EH (cell line): Measurements from ENCODE around the gene LNX1.
"Not testable (repeated sequence)": the region's sequence is repeated elsewhere in the genome, so short reads cannot be mapped to it uniquely, and the experiment has no call there.

Experiments
- DNase-seq: peaks from one replicate; pipeline ENCODE4 v3.0.0-alpha.2; 2015; ENCODE audit warnings: low read depth

LNX1 gene

GRCh38 chr4:53463340-53463739 is 127.9 kb downstream of the LNX1 start:
- DNase-seq, result peak; percentile 16

- DNase-seq, result peak; percentile 35
Observed at GRCh38 chr4:53461244-53461643, 130.0 kb downstream of the LNX1 start.

- DNase-seq, result peak; percentile 74
Observed at GRCh38 chr4:53459548-53459947, 131.7 kb downstream of the LNX1 start.

GRCh38 chr4:53456178-53456577 is 135.1 kb downstream of the LNX1 start:
- no peak for DNase-seq

GRCh38 chr4:53455766-53456165 is 135.5 kb downstream of the LNX1 start:
- DNase-seq, result peak; percentile 30

- DNase-seq, result peak; percentile 46
Observed at GRCh38 chr4:53453385-53453784, 137.9 kb downstream of the LNX1 start.

GRCh38 chr4:53450773-53451172 is 140.5 kb downstream of the LNX1 start:
- DNase-seq, result peak; percentile 53

- DNase-seq, result no peak
Observed at GRCh38 chr4:53444954-53445353, 146.3 kb downstream of the LNX1 start.

- DNase-seq, result no peak
Observed at GRCh38 chr4:53441564-53441963, 149.7 kb downstream of the LNX1 start.

GRCh38 chr4:53436251-53436650 is 155.0 kb downstream of the LNX1 start:
- peak; percentile 4 for DNase-seq

GRCh38 chr4:53432528-53433424 is 158.5 kb downstream of the LNX1 start:
- no peak for DNase-seq

- no peak for DNase-seq
Observed at GRCh38 chr4:53431052-53431451, 160.2 kb downstream of the LNX1 start.

- DNase-seq, result no peak
Observed at GRCh38 chr4:53427366-53427765, 163.9 kb downstream of the LNX1 start.

- peak; percentile 6 for DNase-seq
Observed at GRCh38 chr4:53424280-53424679, 167.0 kb downstream of the LNX1 start.

- DNase-seq, result no peak
Observed at GRCh38 chr4:53422367-53422766, 168.9 kb downstream of the LNX1 start.

- no peak for DNase-seq
Observed at GRCh38 chr4:53421791-53422190, 169.5 kb downstream of the LNX1 start.

GRCh38 chr4:53419208-53419607 is 172.1 kb downstream of the LNX1 start:
- no peak for DNase-seq

GRCh38 chr4:53409479-53409878 is 181.8 kb downstream of the LNX1 start:
- DNase-seq, result not testable (repeated sequence)
